ENCODE results near the gene NR6A1.
"Not testable (repeated sequence)": the region's sequence is repeated elsewhere in the genome, so short reads cannot be mapped to it uniquely, and the experiment has no call there.

NR6A1 gene

DNA sequence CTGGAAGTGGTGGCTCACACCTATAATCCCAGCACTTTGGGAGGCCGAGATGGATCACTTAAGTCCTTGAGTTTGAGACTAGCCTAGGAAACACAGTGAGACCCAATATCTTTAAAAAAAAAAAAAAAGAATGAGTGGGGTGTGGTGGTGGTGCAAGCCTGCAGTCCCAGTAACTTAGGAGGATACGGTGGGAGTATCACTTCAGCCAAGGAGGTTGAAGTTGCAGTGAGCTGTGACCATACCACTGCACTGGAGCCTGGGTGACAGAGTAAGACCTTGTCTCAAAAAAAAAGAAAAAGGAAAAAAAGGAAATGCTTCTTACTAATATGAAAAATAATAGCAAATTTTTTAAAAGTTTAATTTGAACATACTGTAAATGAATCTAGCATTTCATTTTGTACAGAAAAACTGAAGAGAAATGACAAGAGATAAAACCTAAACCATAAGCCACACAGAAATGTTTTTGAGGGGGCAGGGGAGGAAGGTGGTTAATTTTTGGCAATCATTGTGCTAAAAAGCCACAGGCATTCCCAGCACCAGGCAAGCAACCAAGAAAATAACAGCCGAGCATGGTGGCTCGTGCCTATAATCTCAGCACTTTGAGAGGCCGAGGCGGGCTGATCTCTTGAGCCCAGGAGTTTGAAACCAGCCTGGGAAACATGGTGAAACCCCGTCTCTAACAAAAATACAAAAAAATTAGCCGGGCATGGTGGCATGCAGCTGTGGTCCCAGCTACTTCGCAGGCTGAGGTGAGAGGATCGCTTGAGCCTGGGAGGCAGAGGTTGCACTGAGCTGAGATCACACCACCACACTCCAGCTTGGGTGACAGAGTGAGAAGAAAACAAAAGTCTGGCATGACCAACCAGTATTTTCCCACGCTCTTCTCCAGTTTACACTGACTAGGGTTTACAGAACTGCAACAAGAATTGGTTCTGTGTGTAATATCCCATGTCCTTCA, 149.5 kb downstream of the NR6A1 start:
- Histone ChIP-seq H3K9me3 (ENCODE audit: control insufficient read depth, low read length) (no peaks in the 10 kb centered on the region), H3K27ac (no peak overlapping the region)
- TF ChIP-seq, protein P1, sequence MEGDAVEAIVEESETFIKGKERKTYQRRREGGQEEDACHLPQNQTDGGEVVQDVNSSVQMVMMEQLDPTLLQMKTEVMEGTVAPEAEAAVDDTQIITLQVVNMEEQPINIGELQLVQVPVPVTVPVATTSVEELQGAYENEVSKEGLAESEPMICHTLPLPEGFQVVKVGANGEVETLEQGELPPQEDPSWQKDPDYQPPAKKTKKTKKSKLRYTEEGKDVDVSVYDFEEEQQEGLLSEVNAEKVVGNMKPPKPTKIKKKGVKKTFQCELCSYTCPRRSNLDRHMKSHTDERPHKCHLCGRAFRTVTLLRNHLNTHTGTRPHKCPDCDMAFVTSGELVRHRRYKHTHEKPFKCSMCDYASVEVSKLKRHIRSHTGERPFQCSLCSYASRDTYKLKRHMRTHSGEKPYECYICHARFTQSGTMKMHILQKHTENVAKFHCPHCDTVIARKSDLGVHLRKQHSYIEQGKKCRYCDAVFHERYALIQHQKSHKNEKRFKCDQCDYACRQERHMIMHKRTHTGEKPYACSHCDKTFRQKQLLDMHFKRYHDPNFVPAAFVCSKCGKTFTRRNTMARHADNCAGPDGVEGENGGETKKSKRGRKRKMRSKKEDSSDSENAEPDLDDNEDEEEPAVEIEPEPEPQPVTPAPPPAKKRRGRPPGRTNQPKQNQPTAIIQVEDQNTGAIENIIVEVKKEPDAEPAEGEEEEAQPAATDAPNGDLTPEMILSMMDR (IDR thresholded peaks at IDR 0.05): no peak

GRCh38 chr9:124618476-124618875, 152.6 kb downstream of the NR6A1 start:
- no peak overlapping the region for H3K4me2 ChIP-seq (ENCODE audit: low read length)
- no peaks in the 10 kb centered on the region for H3K79me2 ChIP-seq
- H3K9me3 ChIP-seq (ENCODE audit: control insufficient read depth, low read length): no peaks in the 10 kb centered on the region
- TF ChIP-seq, protein P1 (IDR thresholded peaks at IDR 0.05): no peak
- H3K4me1 ChIP-seq: no peaks in the 10 kb centered on the region
- H3K9ac ChIP-seq: no peak overlapping the region
- no peak overlapping the region for H3K27ac ChIP-seq
- H3K36me3 ChIP-seq (ENCODE audit: control insufficient read depth, insufficient read depth, low read length): no peaks in the 10 kb centered on the region
- no peak overlapping the region for H2AFZ ChIP-seq
- H3K4me3 ChIP-seq (ENCODE audit: low read depth, low read length): no peak overlapping the region
- H3K27me3 ChIP-seq (ENCODE audit: control insufficient read depth, insufficient read depth, low read length): no peaks in the 10 kb centered on the region

More for the DNA sequence above, 149.5 kb downstream of the NR6A1 start:
- Histone ChIP-seq H3K79me2 (no peaks in the 10 kb centered on the region), H3K4me2 (ENCODE audit: low read length) (no peak overlapping the region), H3K4me1 (no peaks in the 10 kb centered on the region), H2AFZ (no peak overlapping the region), H3K4me3 (ENCODE audit: low read depth, low read length) (no peak overlapping the region), H3K27me3 (ENCODE audit: control insufficient read depth, insufficient read depth, low read length) (no peaks in the 10 kb centered on the region), H3K36me3 (ENCODE audit: control insufficient read depth, insufficient read depth, low read length) (no peaks in the 10 kb centered on the region), H3K9ac (no peak overlapping the region)

- H3K9me3 ChIP-seq (ENCODE audit: control insufficient read depth, low read length): no peaks in the 10 kb centered on the region
- no peaks in the 10 kb centered on the region for H3K4me1 ChIP-seq
- no peaks in the 10 kb centered on the region for H3K36me3 ChIP-seq (ENCODE audit: control insufficient read depth, insufficient read depth, low read length)
- no peak overlapping the region for H3K27ac ChIP-seq
- no peaks in the 10 kb centered on the region for H3K27me3 ChIP-seq (ENCODE audit: control insufficient read depth, insufficient read depth, low read length)
- TF ChIP-seq, protein P1 (IDR thresholded peaks at IDR 0.05): peak; percentile 80
- no peak overlapping the region for H3K4me3 ChIP-seq (ENCODE audit: low read depth, low read length)
- no peak overlapping the region for H2AFZ ChIP-seq
- no peaks in the 10 kb centered on the region for H3K79me2 ChIP-seq
- H3K4me2 ChIP-seq (ENCODE audit: low read length): no peak overlapping the region
- no peak overlapping the region for H3K9ac ChIP-seq
These were observed 153.5 kb downstream of the NR6A1 start for GRCh38 chr9:124617477-124618141.

GRCh38 chr9:124616961-124617360, 154.2 kb downstream of the NR6A1 start:
- Histone ChIP-seq H3K27me3 (ENCODE audit: control insufficient read depth, insufficient read depth, low read length) (no peaks in the 10 kb centered on the region), H3K4me1 (no peaks in the 10 kb centered on the region), H3K9ac (no peak overlapping the region), H3K27ac (no peak overlapping the region), H2AFZ (no peak overlapping the region), H3K9me3 (ENCODE audit: control insufficient read depth, low read length) (no peaks in the 10 kb centered on the region), H3K79me2 (no peaks in the 10 kb centered on the region), H3K4me2 (ENCODE audit: low read length) (no peak overlapping the region), H3K4me3 (ENCODE audit: low read depth, low read length) (no peak overlapping the region), H3K36me3 (ENCODE audit: control insufficient read depth, insufficient read depth, low read length) (no peaks in the 10 kb centered on the region)
- TF ChIP-seq, protein P1 (IDR thresholded peaks at IDR 0.05): no peak

DNA sequence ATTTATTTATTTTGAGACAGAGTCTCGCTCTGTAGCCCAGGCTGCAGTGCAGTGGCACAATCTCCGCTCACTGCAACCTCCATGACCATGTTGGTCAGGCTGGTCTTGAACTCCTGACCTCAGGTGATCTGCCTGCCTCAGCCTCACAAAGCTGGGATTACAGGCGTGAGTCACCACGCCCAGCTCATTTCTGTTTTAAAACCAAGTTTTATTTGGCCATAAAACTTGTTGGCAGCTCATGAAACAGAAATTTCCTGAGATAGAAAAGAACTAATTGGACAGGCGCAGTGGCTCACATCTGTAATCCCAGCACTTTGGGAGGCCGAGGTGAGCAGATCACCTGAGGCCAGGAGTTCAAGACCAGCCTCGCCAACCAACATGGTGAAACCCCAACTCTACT, 155.3 kb downstream of the NR6A1 start:
- not testable (repeated sequence) for H3K36me3 ChIP-seq (ENCODE audit: control insufficient read depth, insufficient read depth, low read length); H2AFZ ChIP-seq; H3K4me2 ChIP-seq (ENCODE audit: low read length); H3K4me1 ChIP-seq; H3K4me3 ChIP-seq (ENCODE audit: low read depth, low read length); H3K27ac ChIP-seq; H3K9ac ChIP-seq; H3K9me3 ChIP-seq (ENCODE audit: control insufficient read depth, low read length); H3K27me3 ChIP-seq (ENCODE audit: control insufficient read depth, insufficient read depth, low read length); H3K79me2 ChIP-seq

All from parathyroid adenoma (tissue), 2 donors.